ENCODE data around the gene PBXIP1.
"Not testable (repeated sequence)": the region's sequence is repeated elsewhere in the genome, so short reads cannot be mapped to it uniquely, and the experiment has no call there.

The PBXIP1 gene

GRCh38 chr1:154935749-154936554 is 19.9 kb downstream of the PBXIP1 start:
- no peak for DNase-seq

GRCh38 chr1:154934358-154934948 is 21.4 kb downstream of the PBXIP1 start:
- DNase-seq: no peak

GRCh38 chr1:154931940-154932487 is 23.9 kb downstream of the PBXIP1 start:
- DNase-seq: no peak

- no peak for DNase-seq
Observed at GRCh38 chr1:154926201-154926600, 29.7 kb downstream of the PBXIP1 start.

GRCh38 chr1:154925335-154926170 is 30.3 kb downstream of the PBXIP1 start:
- DNase-seq: no peak

GRCh38 chr1:154923695-154924094 is 32.2 kb downstream of the PBXIP1 start:
- DNase-seq: no peak

GRCh38 chr1:154913273-154913672 is 42.6 kb downstream of the PBXIP1 start:
- DNase-seq: no peak

GRCh38 chr1:154912755-154913154 is 43.1 kb downstream of the PBXIP1 start:
- DNase-seq: no peak

GRCh38 chr1:154911691-154912550 is 44.0 kb downstream of the PBXIP1 start:
- no peak for DNase-seq

GRCh38 chr1:154910851-154911250 is 45.0 kb downstream of the PBXIP1 start:
- DNase-seq: no peak

- DNase-seq: no peak
Observed at GRCh38 chr1:154908937-154909336, 47.0 kb downstream of the PBXIP1 start.

- not testable (repeated sequence) for DNase-seq
Observed at GRCh38 chr1:154908129-154908528, 47.8 kb downstream of the PBXIP1 start.

- no peak for DNase-seq
Observed at GRCh38 chr1:154906621-154907081, 49.2 kb downstream of the PBXIP1 start.

- DNase-seq: no peak
Observed at GRCh38 chr1:154902938-154903566, 52.8 kb downstream of the PBXIP1 start.

- DNase-seq: no peak
Observed at GRCh38 chr1:154901591-154901990, 54.3 kb downstream of the PBXIP1 start.

- no peak for DNase-seq
Observed at GRCh38 chr1:154899041-154899440, 56.9 kb downstream of the PBXIP1 start.

- DNase-seq: no peak
Observed at GRCh38 chr1:154896771-154897286, 59.1 kb downstream of the PBXIP1 start.

- DNase-seq: no peak
Observed at GRCh38 chr1:154895798-154896197, 60.1 kb downstream of the PBXIP1 start.
